ENCODE measurements around the gene SYCP3.

The SYCP3 gene

GRCh38 chr12:101782273-101782731, 43.0 kb upstream of the SYCP3 start:
- ChIA-PET POLR2A (no interaction called here), CTCF (interaction anchor here (0.7 to 7.6 kb wide), 5 partner anchors 9 to 57 kb away, joined by 3 to 76 read pairs (median 9); partner anchors contain the start of gene GNPTAB)
- DNase-seq (ENCODE audit: extremely low spot score), result no peak
- no peak for TF ChIP-seq CTCF (IDR thresholded peaks at IDR 0.05; ENCODE audit: control extremely low read depth, extremely low read depth, low read depth, missing control alignments)

- no peak for DNase-seq (ENCODE audit: extremely low spot score)
- no peak for TF ChIP-seq CTCF (IDR thresholded peaks at IDR 0.05; ENCODE audit: control extremely low read depth, extremely low read depth, low read depth, missing control alignments)
- CTCF ChIA-PET, result interaction anchor here (0.7 to 7.6 kb wide), 7 partner anchors 8 to 57 kb away, joined by 3 to 76 read pairs (median 9); partner anchors contain the start of gene GNPTAB
- POLR2A ChIA-PET, result no interaction called here
Observed at GRCh38 chr12:101781834-101782233, 42.6 kb upstream of the SYCP3 start.

GRCh38 chr12:101780599-101780998, 41.3 kb upstream of the SYCP3 start:
- TF ChIP-seq CTCF (IDR thresholded peaks at IDR 0.05; ENCODE audit: control extremely low read depth, extremely low read depth, low read depth, missing control alignments), result no peak
- ChIA-PET POLR2A (no interaction called here), CTCF (interaction anchor here (1.0 to 7.6 kb wide), 10 partner anchors 10 to 959 kb away, joined by 3 to 76 read pairs (median 6); partner anchors contain the start of gene GNPTAB)
- no peak for DNase-seq (ENCODE audit: extremely low spot score)

GRCh38 chr12:101779626-101780025, 40.4 kb upstream of the SYCP3 start:
- no peak for DNase-seq (ENCODE audit: extremely low spot score)
- no peak for TF ChIP-seq CTCF (IDR thresholded peaks at IDR 0.05; ENCODE audit: control extremely low read depth, extremely low read depth, low read depth, missing control alignments)
- ChIA-PET POLR2A (no interaction called here), CTCF (interaction anchor here (1.0 to 7.6 kb wide), 9 partner anchors 10 to 960 kb away, joined by 3 to 76 read pairs (median 7); partner anchors contain the start of gene GNPTAB)

- ChIA-PET POLR2A (no interaction called here), CTCF (interaction anchor here (1.0 to 7.6 kb wide), 7 partner anchors 10 to 81 kb away, joined by 3 to 76 read pairs (median 8); partner anchors contain the start of gene GNPTAB)
- no peak for TF ChIP-seq CTCF (IDR thresholded peaks at IDR 0.05; ENCODE audit: control extremely low read depth, extremely low read depth, low read depth, missing control alignments)
- no peak for DNase-seq (ENCODE audit: extremely low spot score)
Observed at GRCh38 chr12:101779200-101779599, 39.9 kb upstream of the SYCP3 start.

GRCh38 chr12:101777978-101778377, 38.7 kb upstream of the SYCP3 start:
- no peak for TF ChIP-seq CTCF (IDR thresholded peaks at IDR 0.05; ENCODE audit: control extremely low read depth, extremely low read depth, low read depth, missing control alignments)
- ChIA-PET POLR2A (no interaction called here), CTCF (interaction anchor here (0.9 to 7.6 kb wide), 2 partner anchors 9 to 51 kb away, joined by 4 to 76 read pairs; partner anchors contain the start of gene GNPTAB)
- DNase-seq (ENCODE audit: extremely low spot score), result no peak

Measured in GM10248 (cell line).